ENCODE results near the gene LCE2A.

GRCh38 chr1:152657677-152658076, 40.5 kb upstream of the LCE2A start:
- TF ChIP-seq CTCF (IDR thresholded peaks at IDR 0.05) (no peak), POLR2A (IDR thresholded peaks at IDR 0.05) (no peak)
